Activated T-helper 9 cell treated with anti-CD3 and anti-CD28 coated beads, Interleukin-2, amount 50 U/mL, for 16 hours (primary cell): ENCODE results near the gene USB1.
"Not testable (repeated sequence)": the region's sequence is repeated elsewhere in the genome, so short reads cannot be mapped to it uniquely, and the experiment has no call there.

Source experiments
- DNase-seq: peaks from one replicate; pipeline ENCODE4 v3.0.0-alpha.2; 2020; ENCODE audit warnings: low read depth

The USB1 gene

DNA sequence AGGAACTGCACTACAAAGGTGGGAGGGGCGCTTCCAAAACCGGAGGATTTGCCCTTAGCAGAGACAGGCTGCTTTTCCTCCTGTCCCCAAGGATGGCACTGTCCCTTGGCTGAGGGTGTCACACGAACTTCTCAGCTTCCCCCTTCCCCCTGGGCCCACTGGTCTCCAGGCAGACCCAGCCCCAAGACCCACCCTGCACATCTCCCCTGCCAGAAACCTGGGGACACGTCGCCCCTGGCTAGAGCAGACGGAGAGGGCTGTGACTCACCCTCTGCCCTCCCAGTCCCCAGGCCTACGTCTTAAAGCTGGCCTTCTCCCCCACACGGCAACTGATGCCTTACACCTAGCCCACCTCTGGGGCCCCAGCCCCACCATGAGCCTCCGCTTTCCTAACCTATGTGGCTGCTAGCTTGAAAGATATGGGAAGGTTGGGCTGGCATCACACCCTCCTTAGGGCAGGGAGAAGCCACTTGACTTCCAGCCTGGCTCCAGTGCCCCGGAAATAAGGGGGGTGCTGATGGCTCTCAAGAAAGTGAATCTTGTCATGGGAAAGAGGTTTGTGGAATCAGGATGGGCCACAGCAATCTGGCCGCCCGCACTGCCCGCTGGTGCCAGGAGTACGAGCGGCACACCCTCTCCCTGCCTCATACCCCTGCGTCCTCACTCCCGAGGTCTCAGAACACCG is 5.3 kb upstream of the USB1 start:
- DNase-seq, result no peak

DNA sequence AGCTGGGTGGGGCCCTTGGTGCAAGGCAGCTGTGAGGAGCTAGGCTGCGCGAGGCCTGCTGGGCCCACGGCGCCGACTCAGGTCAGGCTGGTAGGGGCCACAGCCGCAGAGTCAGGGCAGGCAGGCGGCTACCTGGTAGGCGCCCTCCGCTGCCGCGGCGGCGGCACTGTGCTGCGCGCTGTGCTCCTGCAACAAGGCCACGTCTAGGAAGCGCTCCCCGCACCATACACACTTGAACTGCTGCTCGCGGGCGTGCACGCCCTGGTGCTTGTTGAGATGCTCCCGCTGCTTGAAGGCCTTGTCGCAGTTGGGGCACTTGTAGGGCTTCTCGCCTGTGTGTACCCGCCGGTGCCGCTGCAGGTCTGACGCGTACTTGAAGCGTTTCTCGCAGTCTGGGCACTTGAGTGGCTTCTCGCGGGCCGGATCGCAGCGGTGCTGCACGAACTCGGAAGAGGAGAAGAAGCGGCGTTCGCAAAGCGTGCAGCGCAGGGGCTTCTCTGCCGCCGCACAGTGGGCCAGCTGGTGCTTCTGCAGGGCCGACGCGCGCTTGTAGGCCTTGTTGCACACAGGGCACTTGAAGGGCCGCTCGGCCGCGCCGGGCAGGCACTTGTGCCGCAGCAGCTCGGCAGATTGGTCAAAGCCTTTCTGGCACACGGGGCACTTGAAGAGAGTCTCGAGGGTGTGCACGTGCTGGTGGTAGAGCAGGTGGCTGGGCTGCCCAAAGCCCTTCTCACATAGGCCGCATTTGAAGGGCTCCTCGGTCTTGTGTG is 4.6 kb upstream of the USB1 start:
- DNase-seq, result no peak

DNA sequence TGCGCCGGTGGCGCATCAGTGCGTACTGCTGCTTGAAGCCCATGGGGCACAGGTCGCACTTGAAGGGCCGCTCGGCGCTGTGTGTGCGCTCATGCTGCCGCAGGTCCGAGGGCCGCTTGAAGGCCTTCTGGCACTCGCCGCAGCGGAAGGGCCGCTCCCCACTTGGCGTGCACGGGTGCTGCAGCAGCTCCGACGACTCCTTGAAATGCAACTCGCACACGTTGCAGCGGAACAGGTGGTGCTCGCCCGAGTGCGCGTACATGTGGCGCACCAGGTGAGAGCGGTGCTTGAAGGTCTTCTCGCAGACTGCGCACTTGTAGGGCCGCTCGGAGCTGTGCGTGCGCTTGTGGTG is 4.1 kb upstream of the USB1 start:
- no peak for DNase-seq

DNA sequence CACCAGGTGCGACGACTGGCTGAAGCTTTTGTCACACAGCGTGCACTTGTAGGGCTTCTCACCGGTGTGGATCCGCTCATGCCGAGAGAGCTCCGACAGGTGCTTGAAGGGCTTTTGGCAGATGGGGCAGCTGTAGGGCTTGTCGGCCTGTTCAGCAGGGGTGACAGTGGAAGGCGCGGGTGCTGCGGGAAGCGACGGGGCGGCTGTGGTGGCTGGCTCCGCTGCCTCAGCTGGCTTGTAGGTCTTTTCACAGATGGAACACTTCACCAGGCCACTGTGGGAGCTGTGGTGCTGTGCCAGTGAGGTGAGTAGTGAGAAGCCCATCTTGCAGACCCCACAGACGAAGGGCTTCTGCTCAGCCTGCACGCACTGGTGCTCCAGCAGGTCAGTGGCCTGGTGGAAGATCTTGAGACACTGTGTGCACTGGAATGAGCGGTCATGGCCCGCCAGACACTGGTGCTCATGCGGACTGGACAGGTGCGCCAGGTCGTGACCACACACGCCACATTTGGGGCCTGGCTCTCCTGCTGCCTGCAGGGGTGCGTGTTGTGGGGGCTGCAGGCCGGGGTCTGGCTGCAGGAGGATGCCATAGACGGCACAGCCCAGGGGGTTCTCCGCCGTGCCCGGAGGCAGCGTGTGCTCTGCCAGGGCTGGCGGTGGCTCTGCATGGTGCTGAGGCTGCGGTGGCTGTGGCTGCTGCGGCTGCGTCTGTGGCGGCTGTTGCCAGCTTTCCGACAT is 3.5 kb upstream of the USB1 start:
- no peak for DNase-seq

DNA sequence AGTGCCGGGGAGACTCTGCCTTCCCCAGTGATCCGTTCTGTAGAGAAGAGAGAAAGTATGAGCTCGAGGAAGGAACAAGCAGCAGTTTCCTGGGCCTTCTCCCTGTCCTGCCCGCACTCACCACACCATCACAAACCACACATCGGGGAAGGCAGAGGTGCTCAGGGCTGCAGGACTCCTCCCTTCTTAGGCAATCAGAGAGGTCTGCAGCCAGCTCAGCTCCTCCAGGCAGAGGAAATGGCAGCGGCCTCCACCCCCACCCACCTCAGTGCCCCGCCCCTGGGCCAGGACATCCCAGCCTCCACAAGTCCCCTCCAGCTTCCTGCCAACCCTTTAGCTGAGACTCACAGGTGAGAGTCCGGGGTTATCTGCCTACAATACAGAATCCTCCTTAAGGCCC is 2.7 kb upstream of the USB1 start:
- peak; percentile 33 for DNase-seq

DNA sequence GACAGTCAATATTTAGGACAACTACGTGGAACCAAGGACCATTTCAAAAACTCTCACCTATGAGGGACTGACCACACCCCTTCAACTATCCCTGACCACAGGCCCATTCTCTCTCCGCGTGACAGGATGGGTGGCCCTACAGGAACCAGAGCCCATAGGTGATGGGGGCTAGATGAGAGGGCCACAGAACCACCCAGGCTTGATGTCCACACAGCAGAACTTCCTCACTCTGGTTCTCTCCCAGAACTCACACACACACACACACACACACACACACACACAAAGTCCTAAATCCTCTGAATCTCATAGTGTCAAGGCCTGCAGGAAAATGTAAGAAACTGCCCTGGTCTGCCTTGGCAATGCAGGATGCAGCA is 2.2 kb upstream of the USB1 start:
- DNase-seq, result no peak

DNA sequence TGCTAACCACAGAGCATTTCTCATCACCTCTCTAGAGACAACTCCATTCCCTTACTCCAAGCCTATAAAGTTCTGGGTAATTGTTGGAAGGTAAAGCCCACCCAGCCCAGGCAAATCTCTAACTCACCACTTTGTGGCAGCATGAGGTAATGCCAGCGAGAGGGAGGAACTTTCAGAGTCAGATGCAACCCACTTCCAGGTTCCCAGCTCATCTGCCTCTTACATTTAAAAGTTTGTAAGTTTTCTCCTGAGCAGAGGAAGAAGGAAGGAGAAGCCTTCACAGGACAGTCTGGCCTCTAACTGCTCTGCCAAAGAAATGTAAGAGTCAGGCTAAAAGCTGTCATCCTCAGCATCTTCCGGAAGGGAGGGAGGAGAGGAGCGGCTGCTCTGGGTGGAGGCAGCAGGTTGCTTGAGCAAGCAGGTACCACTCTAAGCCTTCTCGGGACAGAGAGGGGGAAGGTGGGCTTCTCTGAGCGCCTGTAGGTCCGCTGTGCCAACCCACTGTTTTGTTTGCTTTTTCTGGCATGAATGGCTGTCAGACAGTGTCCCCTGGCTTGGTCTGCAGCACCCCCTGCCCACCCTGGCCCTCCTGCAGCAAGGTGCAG is 1.7 kb upstream of the USB1 start:
- DNase-seq, result no peak

DNA sequence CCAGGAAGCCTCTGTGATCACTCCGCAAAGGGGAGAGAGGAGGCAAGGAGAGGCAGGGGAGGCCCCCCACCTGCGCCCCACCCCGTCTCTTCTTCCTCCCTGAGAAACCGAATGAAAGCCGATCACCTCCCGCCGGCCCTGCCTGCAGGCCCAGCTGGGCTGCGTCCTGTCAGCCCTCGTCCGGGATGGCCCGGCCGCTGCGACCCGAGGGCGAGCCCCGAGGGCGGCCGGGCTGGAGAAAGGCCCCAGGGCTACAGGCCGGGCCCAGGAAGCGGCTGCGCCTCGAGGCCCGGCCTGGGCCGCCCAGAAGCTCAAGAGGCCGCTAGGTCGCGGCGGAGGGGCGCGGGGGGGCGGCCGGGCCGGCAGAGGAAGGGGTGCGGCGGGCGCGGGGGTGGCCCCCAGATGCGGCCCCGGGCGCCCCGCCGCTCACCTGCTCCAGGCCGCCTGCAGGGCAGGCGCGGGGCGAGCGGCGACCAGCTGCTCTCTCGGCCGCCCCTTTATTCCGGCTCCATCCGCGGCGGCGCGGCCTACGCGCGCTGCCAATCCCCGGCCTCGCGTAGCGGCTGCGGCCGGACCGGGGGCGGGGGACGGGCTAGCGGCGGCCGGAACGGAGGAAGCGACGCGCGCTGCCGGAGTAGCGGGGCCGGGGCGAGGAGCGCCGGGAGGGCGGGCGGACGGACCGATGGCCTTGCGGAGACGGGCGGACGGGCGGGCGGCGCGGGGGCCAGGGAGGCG is 1.1 kb upstream of the USB1 start, which contains the start of gene ZNF319:
TSS of gene ZNF319 (minus strand) at position 702 of the 735 bp plus-strand sequence. CDS start 2,407 bp downstream, outside the sequence.
- no peak for DNase-seq

DNA sequence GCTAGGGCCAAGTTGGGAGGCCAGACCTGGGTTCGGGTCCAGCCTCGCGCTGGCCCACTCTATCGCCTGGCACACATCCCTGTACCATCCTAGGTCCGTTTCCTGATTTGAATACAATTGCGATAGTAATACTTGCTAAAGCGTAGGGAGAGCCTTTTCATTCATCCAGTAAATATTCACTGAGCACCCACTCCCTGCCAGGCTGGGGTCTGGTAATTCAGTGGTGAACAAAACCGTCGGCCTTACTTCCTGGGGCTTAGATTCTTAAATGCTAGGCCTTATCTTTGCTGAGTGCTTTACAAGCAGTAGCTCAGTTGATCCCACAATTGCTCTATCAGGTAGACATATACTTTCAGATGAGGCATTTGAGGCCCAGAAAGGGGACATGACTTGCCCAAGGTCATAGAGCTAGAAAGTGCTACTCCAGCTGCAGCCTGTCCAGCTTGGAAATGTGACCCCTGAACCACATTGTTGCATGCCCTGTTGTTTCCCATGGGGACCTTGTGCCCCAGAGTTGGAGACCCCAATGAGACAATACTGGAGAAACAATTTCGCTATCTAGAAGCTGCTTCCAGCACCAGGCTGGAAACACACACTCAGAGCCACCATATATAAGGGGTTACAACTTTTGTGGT is 691 bp downstream of the USB1 start:
- no peak for DNase-seq

DNA sequence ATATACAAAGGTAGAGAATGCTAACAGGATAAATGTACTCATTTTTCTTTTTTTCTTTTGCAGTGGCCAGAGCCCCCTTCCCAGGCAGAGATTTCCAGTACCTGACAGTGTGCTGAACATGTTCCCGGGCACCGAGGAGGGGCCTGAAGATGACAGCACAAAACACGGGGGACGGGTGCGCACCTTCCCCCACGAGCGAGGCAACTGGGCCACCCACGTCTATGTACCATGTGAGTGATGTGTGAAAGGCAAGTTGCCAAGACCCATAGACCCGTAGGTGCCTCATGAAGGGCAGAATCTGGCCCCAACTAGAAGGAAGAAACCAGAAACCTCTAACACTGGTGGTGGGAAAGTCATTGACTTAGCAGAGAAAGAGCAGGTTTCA is 1.2 kb downstream of the USB1 start:
- no peak for DNase-seq

DNA sequence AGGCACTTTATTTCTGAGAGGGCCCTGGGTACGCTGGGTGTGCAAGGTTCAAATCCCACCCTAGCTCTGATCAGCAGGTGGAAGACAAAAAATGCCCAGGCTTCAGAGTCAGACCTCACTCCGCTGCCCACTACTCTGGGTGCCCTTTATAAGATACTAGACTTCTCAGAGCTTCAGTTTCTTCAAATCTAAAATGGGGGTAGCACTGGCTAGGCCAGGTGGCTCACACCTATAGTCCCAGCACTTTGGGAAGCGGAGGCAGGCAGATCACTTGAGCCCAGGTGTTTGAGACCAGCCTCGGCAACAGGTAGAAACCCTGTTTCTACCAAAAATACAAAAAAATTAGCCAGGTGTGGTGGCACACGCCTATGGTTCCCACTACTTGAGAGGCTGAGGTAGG is 1.7 kb downstream of the USB1 start:
- no peak for DNase-seq

DNA sequence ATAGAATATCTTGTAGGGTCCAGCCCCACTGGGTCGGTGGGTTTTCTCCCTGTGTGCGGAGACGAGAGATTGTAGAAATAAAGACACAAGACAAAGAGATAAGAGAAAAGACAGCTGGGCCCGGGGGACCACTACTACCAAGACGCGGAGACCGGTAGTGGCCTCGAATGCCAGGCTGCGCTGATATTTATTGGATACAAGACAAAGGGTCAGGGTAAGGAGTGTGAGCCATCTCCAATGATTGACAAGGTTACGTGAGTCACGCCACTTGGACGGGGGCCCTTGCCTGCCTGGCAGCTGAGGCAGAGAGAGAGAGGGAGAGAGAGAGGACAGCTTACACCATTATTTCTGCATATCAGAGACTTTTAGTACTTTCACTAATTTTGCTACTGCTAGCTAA is 3.5 kb downstream of the USB1 start:
- DNase-seq, result not testable (repeated sequence)

DNA sequence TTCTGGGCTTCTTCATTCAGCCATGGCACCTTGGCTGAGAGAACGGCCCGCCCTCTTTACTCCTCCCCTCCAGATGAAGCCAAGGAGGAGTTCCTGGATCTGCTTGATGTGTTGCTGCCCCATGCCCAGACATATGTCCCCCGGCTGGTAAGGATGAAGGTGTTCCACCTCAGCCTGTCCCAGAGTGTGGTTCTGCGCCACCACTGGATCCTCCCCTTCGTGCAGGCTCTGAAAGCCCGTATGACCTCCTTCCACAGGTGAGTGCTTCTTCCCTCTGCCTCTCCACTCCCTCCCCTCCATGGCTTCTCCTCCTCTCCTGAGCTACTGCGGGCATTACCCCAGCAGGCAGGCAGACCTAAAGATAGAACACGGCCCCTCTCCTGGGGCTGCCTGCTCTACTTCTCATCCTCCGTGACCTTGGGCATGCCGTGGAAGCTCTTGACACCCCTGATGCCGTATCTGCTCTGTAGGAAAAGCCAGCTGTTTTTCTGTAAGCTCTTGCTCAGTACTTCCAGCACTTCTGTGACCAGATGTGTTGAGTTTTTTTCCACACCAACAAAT is 8.7 kb downstream of the USB1 start:
- no peak for DNase-seq

DNA sequence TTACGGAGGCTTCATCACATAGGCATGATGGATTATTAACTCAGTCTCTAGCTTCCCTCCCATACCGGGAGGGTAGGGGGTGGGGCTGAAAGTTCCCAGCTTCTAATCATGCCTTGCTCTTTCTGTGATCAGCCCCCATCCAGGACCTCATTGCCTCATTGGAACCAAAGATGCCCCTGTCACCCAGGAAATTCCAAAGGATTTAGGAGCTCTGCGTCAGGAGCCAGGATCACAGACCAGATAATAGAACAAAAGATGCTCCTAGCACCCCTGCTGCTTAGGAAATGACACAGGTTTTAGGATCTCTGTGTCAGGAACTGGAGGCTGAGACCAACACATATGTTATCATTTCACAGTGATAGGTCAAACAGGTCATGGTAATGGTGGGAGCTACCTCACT is 9.7 kb downstream of the USB1 start:
- DNase-seq, result no peak

DNA sequence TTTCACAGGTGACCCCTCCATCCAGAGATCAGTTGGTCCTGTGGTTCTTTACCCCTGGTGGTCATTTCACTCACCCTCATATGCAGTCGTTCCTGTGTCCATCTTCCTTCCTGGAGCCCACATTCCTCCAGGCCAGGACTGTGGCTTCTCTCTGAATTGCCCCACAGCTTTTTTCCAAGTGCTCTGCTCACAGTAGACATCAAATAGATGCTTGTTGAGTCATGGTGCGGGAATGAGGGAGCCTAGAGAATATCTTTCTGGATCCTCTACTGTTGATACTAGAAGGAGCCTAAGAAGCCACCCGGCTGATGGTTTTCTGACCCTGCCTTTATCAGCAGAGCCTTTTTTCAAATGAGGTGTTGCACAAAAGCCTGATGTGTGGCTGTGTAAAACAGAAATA is 10.4 kb downstream of the USB1 start:
- DNase-seq, result no peak

DNA sequence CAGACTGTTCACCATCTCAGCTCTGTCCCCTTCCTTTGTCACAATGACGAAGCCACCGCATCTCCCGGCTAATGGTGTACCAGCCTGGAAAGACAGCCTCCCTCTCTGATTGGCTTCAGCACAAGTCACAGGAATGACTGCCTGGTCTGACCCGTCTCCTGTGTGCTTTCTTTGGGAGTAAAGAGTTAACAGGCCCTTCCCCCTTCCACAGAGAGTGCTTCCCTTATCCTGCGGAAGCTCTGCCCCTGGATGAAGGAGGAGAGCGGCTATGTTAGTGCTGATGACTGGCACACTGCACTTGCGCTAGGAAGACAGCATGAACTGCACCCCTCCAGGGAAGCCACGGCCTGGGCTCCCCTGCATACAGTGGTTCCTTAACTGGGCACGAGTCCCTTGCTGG is 11.3 kb downstream of the USB1 start:
- DNase-seq, result no peak

DNA sequence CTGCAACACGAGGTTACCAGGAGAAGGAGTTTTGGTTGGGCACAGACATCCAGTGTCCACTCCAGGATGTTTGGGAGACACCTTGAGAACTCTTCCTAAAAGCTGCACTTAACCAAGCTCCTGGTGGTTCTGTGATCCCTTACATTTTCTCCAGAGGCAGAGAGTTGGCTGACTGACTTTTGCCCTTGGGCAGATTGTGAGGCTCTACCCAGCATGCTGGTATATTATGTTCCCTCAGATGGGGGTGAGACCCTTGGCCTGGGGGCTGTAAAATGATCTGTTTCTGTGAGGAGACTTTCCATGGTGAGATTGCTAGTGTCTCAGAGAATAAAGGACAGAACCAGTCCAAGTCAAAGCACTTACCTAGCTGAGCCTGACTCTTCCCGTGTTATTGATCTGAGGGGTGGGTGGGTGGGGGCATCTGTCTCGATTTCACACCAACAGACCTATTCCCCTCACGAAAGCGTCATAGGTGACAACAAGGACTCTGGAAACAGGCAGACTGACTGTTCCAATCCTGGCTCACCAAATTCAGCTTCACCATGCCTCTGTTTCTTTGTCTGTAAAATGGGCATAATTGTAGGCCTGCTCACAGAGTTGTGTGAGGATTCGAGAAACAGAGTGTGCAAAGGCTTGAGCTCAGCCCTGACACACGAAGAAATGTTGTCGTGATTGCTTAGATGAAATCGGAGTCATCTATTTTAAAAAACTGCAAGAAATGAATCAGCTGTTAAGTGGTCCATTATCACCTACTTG is 12.2 kb downstream of the USB1 start:
- DNase-seq, result no peak

DNA sequence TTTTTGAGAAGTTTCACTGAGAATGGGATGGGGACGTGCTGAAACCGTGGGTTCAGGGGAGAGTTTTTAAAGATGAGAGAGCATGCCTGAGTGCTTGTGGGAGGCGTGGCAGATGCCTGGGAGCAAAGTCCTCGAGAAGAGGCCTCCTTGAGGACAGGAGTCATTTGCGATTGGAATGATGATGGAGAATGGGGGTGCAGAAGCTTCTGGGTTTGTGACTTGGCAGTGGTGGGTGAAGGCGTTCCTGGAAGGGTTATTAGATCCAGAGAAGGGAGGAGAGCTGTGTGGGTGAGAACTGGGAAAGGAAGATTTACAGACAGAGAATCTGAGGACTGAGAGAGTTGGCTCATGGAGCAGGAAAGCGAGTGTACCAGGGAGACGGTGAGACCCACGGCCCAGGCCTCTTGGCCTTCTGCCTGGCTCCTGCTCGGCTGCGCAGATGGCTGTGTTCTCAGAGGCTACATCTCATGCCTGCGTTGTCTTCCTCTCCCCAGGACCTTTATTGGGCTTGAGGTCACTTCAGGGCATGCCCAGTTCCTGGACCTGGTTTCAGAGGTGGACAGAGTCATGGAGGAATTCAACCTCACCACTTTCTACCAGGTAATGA is 15.7 kb downstream of the USB1 start:
- DNase-seq, result no peak

DNA sequence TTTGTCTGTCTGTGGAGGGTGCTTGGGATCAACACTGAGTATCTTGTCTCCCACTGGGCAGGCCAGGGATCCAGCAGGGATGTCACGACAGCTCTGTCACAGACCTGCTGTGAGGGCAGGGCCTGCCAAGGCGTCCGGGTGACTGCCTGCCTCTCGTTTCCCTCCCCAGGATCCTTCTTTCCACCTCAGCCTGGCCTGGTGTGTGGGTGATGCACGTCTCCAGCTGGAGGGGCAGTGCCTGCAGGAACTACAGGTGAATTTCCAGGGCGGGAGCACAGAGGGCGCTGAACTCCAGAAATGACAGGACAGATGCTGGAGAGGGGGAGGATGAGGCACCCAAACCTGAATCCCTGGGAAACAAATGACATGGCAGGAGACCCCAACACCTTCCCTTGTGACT is 17.6 kb downstream of the USB1 start:
- DNase-seq, result no peak

DNA sequence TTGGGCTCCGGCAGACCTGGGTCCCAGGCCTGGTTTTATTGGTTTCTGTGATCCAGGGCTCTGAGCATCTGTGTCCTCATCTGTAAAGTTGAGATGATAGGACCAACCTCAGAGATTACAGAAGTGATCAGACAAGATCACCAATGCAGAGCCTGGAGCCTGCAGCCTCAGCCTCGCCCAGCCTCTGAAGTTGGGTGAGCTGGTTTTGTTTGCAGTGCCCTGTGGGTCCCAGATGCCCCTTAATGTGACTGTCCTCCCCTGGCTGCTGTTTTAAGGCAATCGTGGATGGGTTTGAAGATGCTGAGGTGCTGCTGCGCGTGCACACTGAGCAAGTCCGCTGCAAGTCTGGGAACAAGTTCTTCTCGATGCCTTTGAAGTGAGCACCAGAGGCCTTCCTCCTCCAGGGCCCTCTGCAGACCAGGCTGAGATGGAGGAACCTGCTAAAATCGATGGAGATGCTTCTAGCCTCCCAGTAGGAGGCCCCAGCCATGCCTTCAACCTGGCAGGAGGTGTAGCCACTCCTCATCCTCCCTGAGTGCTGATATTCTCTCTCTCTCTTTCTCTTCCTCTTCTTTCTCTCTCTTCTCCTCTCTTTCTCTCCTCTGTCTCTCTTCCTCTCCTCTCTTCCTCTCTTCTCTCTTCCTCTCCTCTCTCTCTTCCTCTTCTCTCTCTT is 18.8 kb downstream of the USB1 start:
- DNase-seq, result no peak
